ENCODE measurements around the gene B3GNT5.

DNA sequence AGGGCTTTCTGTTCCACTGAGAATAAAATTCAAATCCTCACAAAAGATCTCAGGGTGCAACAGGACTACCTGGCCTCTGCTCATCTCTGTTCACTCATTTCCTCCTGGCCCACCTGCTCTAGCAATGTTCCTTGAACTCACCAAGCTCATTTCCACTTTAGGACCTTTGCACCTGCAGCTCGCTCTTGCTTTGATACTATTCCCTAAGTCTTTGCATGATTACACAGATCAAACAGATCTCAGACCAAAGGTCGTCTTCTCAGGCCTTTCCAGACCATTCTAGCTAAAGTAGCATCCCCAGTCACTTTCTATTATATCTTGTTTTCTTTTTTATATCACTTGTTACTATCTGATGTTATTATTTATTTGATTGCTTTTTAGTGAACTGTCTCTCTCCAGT lies 54.7 kb downstream of the B3GNT5 start:
- TF ChIP-seq, protein P1, sequence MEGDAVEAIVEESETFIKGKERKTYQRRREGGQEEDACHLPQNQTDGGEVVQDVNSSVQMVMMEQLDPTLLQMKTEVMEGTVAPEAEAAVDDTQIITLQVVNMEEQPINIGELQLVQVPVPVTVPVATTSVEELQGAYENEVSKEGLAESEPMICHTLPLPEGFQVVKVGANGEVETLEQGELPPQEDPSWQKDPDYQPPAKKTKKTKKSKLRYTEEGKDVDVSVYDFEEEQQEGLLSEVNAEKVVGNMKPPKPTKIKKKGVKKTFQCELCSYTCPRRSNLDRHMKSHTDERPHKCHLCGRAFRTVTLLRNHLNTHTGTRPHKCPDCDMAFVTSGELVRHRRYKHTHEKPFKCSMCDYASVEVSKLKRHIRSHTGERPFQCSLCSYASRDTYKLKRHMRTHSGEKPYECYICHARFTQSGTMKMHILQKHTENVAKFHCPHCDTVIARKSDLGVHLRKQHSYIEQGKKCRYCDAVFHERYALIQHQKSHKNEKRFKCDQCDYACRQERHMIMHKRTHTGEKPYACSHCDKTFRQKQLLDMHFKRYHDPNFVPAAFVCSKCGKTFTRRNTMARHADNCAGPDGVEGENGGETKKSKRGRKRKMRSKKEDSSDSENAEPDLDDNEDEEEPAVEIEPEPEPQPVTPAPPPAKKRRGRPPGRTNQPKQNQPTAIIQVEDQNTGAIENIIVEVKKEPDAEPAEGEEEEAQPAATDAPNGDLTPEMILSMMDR (IDR thresholded peaks at IDR 0.05), result no peak
- TF ChIP-seq POLR2A (IDR thresholded peaks at IDR 0.05), result no peak

Measured in esophagus squamous epithelium (tissue), 4 donors.